HG03060 (cell line): ENCODE measurements around the gene IQGAP3.
"Not testable (repeated sequence)": the region's sequence is repeated elsewhere in the genome, so short reads cannot be mapped to it uniquely, and the experiment has no call there.

Experiments used
- ATAC-seq: cut with Tn5 transposase; IDR thresholded peaks from one replicate; pipeline ENCODE4 v1.9.1; 2021; ENCODE audit warnings: low read depth, moderate number of reproducible peaks; ENCODE audit not compliant: unreplicated experiment

The IQGAP3 gene

GRCh38 chr1:156593661-156593989 is 21.3 kb upstream of the IQGAP3 start:
- ATAC-seq = no peak

- no peak for ATAC-seq
Observed at GRCh38 chr1:156592910-156593660, 20.7 kb upstream of the IQGAP3 start.

GRCh38 chr1:156592158-156592909 is 20.0 kb upstream of the IQGAP3 start:
- ATAC-seq = no peak

- no peak for ATAC-seq
Observed at GRCh38 chr1:156591432-156592157, 19.2 kb upstream of the IQGAP3 start, which contains the start of gene NAXE. Gene NAXE (plus strand): TSS chr1:156591776. CDS start chr1:156591805, 29 bp downstream.

- ATAC-seq = no peak
Observed at GRCh38 chr1:156591181-156591431, 18.7 kb upstream of the IQGAP3 start.

- ATAC-seq = no peak
Observed at GRCh38 chr1:156590326-156591180, 18.2 kb upstream of the IQGAP3 start.

- no peak for ATAC-seq
Observed at GRCh38 chr1:156589546-156589945, 17.2 kb upstream of the IQGAP3 start.

- ATAC-seq = not testable (repeated sequence)
Observed at GRCh38 chr1:156587927-156588326, 15.6 kb upstream of the IQGAP3 start.

GRCh38 chr1:156586892-156587477 is 14.6 kb upstream of the IQGAP3 start:
- ATAC-seq = no peak

GRCh38 chr1:156586323-156586722 is 14.0 kb upstream of the IQGAP3 start:
- no peak for ATAC-seq

GRCh38 chr1:156584813-156585212 is 12.4 kb upstream of the IQGAP3 start:
- no peak for ATAC-seq

- no peak for ATAC-seq
Observed at GRCh38 chr1:156583821-156584622, 11.7 kb upstream of the IQGAP3 start.

GRCh38 chr1:156582388-156583017 is 10.1 kb upstream of the IQGAP3 start:
- ATAC-seq = no peak

GRCh38 chr1:156581661-156582387 is 9.5 kb upstream of the IQGAP3 start:
- ATAC-seq = no peak

GRCh38 chr1:156579472-156579871 is 7.1 kb upstream of the IQGAP3 start, which contains the start of gene TTC24:
Gene TTC24 (plus strand): TSS chr1:156579723. CDS start chr1:156581365, 1,642 bp downstream.
- no peak for ATAC-seq

GRCh38 chr1:156578055-156578454 is 5.7 kb upstream of the IQGAP3 start:
- no peak for ATAC-seq

GRCh38 chr1:156577550-156577949 is 5.2 kb upstream of the IQGAP3 start:
- no peak for ATAC-seq

- ATAC-seq = no peak
Observed at GRCh38 chr1:156574039-156574633, 1.8 kb upstream of the IQGAP3 start.
